GM06990 (cell line): ENCODE results near the gene CCDC28B.

Experiments
- DNase-seq: peaks from one replicate; pipeline ENCODE4 v3.0.0-alpha.2; 2011; ENCODE audit not compliant: insufficient read length; ENCODE audit errors: extremely low read depth
- H3K27me3 ChIP-seq: replicated peaks from 2 replicates; pipeline ENCODE4 v1.6.0; 2011; ENCODE audit warnings: low read length; ENCODE audit not compliant: control insufficient read depth, insufficient read depth
- H3K36me3 ChIP-seq: 2 replicates; pipeline ENCODE4 v1.5.1; 2011; ENCODE audit warnings: low read length; ENCODE audit not compliant: control insufficient read depth, insufficient read depth
- H3K4me3 ChIP-seq: replicated peaks from 2 replicates; pipeline ENCODE4 v1.5.1; 2011; ENCODE audit warnings: low read depth, mild to moderate bottlenecking, control low read depth, low read length
- TF ChIP-seq, protein P1 (sequence below): IDR thresholded peaks from 2 replicates; pipeline ENCODE4 v1.5.1; 2011; ENCODE audit warnings: low read length, control low read depth, mild to moderate bottlenecking, inconsistent platforms; ENCODE audit not compliant: insufficient read depth, poor library complexity, severe bottlenecking

The CCDC28B gene

DNA sequence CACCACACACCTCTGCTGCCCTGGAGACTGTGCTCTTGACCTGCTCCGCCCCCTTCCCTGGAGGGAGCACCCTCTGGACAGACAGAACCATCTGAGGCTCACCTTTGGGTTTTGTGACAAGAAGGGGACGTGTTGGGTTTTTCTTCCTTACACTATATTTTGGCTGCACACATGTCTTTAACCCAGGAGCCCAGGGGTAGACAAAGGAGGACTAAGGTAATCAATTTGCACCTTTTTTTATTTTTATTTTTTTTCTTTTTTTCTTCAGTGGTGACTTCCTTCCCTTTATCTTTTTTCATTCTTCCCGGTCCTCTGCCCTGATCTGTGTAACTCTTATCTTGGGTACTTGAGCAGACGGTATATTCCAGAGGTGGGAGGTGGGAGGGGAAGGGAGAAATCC, 29.4 kb upstream of the CCDC28B start:
- DNase-seq = no peak
- Histone ChIP-seq H3K27me3 (no peaks in the 10 kb centered on the region), H3K4me3 (no peak overlapping the region), H3K36me3 (peaks cover 26% of the 10 kb centered on the region)
- TF ChIP-seq, protein P1, sequence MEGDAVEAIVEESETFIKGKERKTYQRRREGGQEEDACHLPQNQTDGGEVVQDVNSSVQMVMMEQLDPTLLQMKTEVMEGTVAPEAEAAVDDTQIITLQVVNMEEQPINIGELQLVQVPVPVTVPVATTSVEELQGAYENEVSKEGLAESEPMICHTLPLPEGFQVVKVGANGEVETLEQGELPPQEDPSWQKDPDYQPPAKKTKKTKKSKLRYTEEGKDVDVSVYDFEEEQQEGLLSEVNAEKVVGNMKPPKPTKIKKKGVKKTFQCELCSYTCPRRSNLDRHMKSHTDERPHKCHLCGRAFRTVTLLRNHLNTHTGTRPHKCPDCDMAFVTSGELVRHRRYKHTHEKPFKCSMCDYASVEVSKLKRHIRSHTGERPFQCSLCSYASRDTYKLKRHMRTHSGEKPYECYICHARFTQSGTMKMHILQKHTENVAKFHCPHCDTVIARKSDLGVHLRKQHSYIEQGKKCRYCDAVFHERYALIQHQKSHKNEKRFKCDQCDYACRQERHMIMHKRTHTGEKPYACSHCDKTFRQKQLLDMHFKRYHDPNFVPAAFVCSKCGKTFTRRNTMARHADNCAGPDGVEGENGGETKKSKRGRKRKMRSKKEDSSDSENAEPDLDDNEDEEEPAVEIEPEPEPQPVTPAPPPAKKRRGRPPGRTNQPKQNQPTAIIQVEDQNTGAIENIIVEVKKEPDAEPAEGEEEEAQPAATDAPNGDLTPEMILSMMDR = no peak

DNA sequence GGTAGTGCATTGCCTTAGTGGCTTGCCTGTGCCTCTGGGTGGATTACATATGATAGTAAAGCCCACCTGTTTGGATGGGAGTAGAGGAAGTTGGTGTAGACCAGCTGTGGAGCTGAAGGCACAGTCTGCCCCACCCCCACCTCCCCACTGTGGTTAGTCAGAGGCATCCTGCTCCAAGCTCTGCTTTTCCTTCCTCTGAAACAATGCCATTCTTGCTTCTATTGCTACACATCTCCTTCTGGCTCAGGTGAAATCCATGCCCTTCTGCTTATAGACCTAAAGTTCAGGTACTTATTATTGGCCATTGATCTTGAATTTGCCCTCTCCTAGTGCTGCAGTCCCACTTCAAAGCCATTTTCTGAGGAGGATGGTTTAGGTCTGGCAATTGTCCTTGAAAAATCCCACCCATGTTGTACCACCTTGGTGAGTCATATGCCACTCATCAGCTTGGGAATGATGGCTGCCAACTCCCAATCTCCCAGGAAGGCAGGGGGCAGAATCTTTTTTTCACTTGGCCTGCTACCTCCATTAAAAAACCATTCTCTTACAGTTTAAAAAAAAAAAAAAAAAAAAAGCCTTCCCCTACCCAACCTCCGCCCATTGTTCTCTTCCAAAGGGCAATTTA, 27.7 kb upstream of the CCDC28B start:
- Histone ChIP-seq H3K36me3 (peaks cover 23% of the 10 kb centered on the region), H3K4me3 (no peak overlapping the region), H3K27me3 (no peaks in the 10 kb centered on the region)
- TF ChIP-seq, protein P1 = no peak
- no peak for DNase-seq

DNA sequence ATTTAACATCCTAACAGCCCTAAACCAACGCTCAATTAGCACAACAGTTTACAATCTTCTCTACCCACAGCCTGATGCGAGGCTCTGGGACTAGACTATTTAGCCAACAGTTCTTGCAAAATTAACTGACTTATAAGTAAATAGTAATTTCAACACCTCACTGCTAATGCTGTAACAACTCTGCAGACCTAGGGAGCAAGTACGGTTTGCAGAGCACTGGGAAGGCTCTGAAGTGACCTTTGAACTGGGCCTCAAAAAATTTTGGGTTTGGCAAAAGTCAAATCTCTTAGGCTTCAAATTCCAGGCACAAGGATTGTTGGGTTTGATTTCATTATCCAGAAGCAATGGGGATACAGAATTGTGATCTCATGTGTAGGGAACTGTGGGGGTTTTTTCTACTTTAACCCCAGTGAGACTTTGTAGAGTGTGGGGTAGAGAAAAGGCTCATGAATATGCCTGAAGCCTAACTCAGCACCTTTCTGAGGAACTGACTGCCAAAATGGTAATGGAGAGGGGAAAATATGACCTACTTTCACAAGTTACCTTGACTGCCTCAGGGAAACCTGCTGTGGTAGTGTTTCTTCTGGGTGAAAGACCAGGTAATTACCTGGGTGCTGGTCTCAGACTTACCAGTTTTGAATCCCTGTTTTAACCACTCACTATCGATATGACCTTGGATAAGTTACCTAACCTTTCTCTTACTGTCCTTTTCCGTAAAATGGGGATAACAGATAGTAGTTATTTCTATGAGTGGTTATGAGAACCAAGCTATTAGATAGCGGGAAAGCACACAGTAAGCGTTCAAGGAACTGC, 21.8 kb upstream of the CCDC28B start:
- peak overlapping the region; percentile 87 for H3K4me3 ChIP-seq
- TF ChIP-seq, protein P1 = no peak
- no peak for DNase-seq

GRCh38 chr1:32179193-32179442, 21.3 kb upstream of the CCDC28B start:
- H3K27me3 ChIP-seq = no peaks in the 10 kb centered on the region
- peaks cover 3% of the 10 kb centered on the region for H3K36me3 ChIP-seq
- no peak for DNase-seq
- peak overlapping the region; percentile 87 for H3K4me3 ChIP-seq
- TF ChIP-seq, protein P1 = no peak

More for the DNA sequence above, 21.8 kb upstream of the CCDC28B start:
- Histone ChIP-seq H3K36me3 (peaks cover 4% of the 10 kb centered on the region), H3K27me3 (no peaks in the 10 kb centered on the region)

DNA sequence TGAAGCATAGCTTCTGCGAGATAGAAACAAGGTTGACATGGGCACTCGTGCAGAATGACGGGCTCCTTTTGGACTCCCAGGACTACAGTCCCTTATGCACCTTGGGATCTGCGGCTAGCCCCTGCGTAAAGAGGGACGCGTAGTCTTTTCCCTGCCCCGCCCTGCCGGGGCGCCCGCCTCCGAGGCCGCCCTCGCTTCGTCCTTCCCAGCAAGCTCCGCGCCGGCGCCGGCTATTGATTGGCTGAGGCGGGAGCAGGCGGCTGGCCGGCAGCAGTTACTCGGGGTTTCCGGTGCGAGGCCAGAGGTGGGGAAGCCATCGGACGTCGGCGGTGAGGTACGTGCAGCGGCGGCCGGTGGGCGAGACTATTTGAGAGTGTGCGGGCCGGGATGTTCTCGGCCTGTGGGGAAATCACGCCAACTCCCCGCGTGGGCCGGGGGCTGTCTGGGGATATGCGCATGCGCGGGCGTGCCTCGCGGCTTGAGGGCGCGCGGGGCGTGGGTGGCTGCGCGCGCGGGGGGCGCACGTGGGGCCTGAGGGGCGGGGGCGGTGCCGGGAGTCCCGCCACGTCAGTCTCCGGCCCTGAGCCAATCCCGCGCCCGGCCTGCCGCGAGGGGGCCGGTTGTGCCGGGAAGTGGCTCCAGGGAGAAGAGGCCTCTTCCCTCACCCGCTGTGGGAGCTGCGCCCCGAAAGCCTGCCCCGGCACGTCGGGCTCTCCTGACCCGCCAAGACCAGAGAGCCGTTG, 20.8 kb upstream of the CCDC28B start, which contains the start of gene TXLNA:
TXLNA (plus strand) TSS at position 233 of the 743 bp plus-strand sequence. CDS start 671 bp downstream, outside the sequence.
- Histone ChIP-seq H3K36me3 (peaks cover 7% of the 10 kb centered on the region), H3K27me3 (no peaks in the 10 kb centered on the region), H3K4me3 (peak within 1 kb of the TSS; percentile 87)
- TF ChIP-seq, protein P1 = no peak
- DNase-seq = peak; percentile 95
